Measurements from ENCODE around the gene PPP1R7.

- TF ChIP-seq, protein P1, sequence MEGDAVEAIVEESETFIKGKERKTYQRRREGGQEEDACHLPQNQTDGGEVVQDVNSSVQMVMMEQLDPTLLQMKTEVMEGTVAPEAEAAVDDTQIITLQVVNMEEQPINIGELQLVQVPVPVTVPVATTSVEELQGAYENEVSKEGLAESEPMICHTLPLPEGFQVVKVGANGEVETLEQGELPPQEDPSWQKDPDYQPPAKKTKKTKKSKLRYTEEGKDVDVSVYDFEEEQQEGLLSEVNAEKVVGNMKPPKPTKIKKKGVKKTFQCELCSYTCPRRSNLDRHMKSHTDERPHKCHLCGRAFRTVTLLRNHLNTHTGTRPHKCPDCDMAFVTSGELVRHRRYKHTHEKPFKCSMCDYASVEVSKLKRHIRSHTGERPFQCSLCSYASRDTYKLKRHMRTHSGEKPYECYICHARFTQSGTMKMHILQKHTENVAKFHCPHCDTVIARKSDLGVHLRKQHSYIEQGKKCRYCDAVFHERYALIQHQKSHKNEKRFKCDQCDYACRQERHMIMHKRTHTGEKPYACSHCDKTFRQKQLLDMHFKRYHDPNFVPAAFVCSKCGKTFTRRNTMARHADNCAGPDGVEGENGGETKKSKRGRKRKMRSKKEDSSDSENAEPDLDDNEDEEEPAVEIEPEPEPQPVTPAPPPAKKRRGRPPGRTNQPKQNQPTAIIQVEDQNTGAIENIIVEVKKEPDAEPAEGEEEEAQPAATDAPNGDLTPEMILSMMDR (IDR thresholded peaks at IDR 0.05): no peak
- no peak for TF ChIP-seq POLR2A (IDR thresholded peaks at IDR 0.05)
- TF ChIP-seq EP300 (IDR thresholded peaks at IDR 0.05): no peak
- TF ChIP-seq POLR2AphosphoS5 (IDR thresholded peaks at IDR 0.05): no peak
These were observed 37.6 kb downstream of the PPP1R7 start for GRCh38 chr2:241187918-241188234.
